SK-N-SH (cell line): ENCODE results near the gene ERI2.

ENCODE experiments used
- CTCF ChIP-seq: fragments of 200-600 bp; sonication (generic); IDR thresholded peaks from 2 replicates; pipeline ENCODE4 v1.6.1; 2017; ENCODE audit warnings: antibody characterized with exemption, mild to moderate bottlenecking, moderate library complexity
- RCOR1 ChIP-seq: fragments of 150-350 bp; IDR thresholded peaks from 2 replicates; pipeline ENCODE4 v1.6.1; 2017; ENCODE audit warnings: antibody characterized with exemption, low read length
- TEAD4 ChIP-seq: IDR thresholded peaks from 2 replicates; pipeline ENCODE4 v1.4.0; 2012; ENCODE audit warnings: mild to moderate bottlenecking, borderline replicate concordance; ENCODE audit not compliant: insufficient read depth
- TF ChIP-seq, protein P1 (sequence below): IDR thresholded peaks from 2 replicates; pipeline ENCODE4 v1.6.1; 2012; ENCODE audit warnings: mild to moderate bottlenecking, low read depth, low read length, moderate library complexity

- TF ChIP-seq, protein P1, sequence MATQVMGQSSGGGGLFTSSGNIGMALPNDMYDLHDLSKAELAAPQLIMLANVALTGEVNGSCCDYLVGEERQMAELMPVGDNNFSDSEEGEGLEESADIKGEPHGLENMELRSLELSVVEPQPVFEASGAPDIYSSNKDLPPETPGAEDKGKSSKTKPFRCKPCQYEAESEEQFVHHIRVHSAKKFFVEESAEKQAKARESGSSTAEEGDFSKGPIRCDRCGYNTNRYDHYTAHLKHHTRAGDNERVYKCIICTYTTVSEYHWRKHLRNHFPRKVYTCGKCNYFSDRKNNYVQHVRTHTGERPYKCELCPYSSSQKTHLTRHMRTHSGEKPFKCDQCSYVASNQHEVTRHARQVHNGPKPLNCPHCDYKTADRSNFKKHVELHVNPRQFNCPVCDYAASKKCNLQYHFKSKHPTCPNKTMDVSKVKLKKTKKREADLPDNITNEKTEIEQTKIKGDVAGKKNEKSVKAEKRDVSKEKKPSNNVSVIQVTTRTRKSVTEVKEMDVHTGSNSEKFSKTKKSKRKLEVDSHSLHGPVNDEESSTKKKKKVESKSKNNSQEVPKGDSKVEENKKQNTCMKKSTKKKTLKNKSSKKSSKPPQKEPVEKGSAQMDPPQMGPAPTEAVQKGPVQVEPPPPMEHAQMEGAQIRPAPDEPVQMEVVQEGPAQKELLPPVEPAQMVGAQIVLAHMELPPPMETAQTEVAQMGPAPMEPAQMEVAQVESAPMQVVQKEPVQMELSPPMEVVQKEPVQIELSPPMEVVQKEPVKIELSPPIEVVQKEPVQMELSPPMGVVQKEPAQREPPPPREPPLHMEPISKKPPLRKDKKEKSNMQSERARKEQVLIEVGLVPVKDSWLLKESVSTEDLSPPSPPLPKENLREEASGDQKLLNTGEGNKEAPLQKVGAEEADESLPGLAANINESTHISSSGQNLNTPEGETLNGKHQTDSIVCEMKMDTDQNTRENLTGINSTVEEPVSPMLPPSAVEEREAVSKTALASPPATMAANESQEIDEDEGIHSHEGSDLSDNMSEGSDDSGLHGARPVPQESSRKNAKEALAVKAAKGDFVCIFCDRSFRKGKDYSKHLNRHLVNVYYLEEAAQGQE: peak; percentile 37; the same call in 1 of the 2 replicates
- peak; percentile 64 for TF ChIP-seq CTCF
- TF ChIP-seq RCOR1: no peak; the same call in 1 of the 2 replicates
- no peak for TF ChIP-seq TEAD4
Measured at GRCh38 chr16:20806168-20807050, at the start of gene ERI2, which contains the start of gene REXO5.
